HG03521 (cell line): Measurements from ENCODE around the gene SLC29A2.

ENCODE experiments used
- ATAC-seq: cut with Tn5 transposase; IDR thresholded peaks from one replicate; pipeline ENCODE4 v1.9.1; 2021; ENCODE audit warnings: mild to moderate bottlenecking, moderate library complexity; ENCODE audit not compliant: unreplicated experiment

SLC29A2 gene

DNA sequence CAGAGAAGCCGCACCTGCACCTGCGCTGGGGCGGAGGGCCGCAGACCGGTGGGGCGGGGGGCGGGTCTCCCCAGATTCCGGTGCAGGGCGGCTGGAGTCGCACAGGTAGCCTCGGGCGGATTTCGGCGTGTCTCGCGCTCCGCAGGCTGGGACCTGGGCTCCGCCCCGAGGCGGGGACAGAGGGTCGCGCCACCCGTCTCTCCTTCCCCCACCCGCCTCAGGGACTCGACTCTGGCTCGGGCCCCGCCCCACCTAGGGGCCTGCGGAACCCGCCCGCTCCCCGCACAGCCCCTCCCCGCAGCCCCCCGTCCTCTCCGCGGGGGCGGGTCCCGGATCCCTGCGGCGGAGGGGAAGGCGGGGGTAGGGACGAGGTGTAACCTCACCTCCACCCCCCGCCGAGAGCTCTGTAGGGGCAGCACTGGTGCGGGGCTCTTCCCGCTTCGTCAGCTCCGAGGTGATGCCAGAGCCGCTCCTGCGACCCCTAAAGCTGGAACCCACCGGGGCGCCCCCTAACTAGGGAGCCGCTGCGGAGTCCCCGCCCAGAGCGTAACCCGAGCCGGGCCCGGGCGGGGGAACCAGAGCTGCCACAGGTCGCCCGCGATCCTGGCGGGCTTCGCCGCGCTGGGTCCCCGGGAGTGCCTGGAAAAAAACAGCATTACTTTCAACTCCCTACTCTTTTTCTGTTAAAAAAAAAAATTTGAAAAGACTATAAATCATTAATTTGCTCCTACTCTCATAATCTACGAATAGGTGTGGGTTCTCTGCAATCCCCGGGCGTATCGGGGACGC, at the start of gene SLC29A2:
Gene SLC29A2, minus strand, starts transcription at position 134 of the 789 bp plus-strand sequence. CDS start 169 bp downstream, outside the sequence.
- peak; percentile 58 for ATAC-seq

- no peak for ATAC-seq
Measured at GRCh38 chr11:66420671-66421476, 49.3 kb upstream of the SLC29A2 start, which contains the start of gene NPAS4. NPAS4 (plus strand) TSS chr11:66421035; CDS start chr11:66421180, 145 bp downstream.

DNA sequence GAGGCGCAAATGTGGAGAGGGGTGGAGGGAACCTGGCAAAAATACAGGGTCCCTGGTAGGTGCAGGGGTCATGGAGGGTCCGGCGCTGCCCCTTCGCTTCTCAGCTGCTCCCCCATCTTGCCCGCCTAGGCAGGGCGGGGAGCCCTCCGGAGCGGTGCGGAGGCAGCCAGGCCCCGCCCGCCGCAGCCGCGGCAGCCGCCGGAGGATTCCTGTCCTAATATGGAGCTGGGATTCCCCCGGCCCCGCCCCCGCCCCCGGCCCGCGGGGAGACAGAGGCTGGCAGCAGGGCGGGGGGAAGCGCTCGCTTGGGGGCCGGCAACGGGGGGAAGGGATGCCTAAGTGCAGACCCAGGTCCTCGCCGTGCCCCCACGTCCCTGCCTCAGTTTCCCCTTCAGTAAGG, 48.3 kb upstream of the SLC29A2 start:
- ATAC-seq = no peak

DNA sequence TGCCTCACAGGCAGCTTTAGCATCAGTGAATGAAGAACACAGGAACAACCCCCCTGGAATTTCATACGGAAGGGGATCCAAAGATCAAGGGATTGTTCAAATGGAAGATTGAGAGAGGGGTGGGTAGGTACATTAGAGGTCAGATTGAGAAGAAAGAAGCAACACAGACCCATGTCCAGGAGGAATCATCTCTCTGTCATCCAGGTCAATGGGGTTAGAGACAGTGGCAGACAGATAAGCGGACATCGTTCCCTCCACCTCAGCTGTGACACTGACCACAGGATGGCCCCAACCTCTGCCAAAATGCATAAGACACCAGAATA, 47.4 kb upstream of the SLC29A2 start:
- no peak for ATAC-seq

- no peak for ATAC-seq
Measured at GRCh38 chr11:66418168-66418985, 46.8 kb upstream of the SLC29A2 start.

- no peak for ATAC-seq
Measured at GRCh38 chr11:66417000-66417399, 45.4 kb upstream of the SLC29A2 start.

- ATAC-seq = no peak
Measured at GRCh38 chr11:66415423-66415822, 43.9 kb upstream of the SLC29A2 start.

- ATAC-seq = no peak
Measured at GRCh38 chr11:66414120-66414934, 42.8 kb upstream of the SLC29A2 start.

GRCh38 chr11:66413167-66413566, 41.6 kb upstream of the SLC29A2 start:
- no peak for ATAC-seq

DNA sequence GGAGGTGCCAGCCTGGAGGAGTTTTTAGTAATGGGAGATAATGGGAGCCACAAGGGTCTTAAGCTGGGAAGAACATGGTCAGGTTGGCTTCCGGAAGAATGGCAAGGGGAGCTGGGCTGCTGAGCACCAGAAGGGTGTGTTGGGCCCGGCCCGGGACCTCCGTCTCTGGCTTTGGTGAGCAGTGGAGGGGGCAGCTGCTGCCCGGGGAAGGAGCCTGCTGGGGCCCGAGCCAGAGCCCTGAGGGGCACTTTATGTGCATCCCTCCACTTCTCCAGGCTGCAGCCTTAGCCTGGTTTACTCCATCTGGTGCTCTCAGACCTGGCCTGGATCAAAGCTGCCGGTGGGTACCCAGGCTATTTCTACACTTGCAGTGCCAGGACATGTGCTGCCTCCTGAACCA, 40.5 kb upstream of the SLC29A2 start:
- no peak for ATAC-seq

- no peak for ATAC-seq
Measured at GRCh38 chr11:66411323-66411722, 39.8 kb upstream of the SLC29A2 start.

DNA sequence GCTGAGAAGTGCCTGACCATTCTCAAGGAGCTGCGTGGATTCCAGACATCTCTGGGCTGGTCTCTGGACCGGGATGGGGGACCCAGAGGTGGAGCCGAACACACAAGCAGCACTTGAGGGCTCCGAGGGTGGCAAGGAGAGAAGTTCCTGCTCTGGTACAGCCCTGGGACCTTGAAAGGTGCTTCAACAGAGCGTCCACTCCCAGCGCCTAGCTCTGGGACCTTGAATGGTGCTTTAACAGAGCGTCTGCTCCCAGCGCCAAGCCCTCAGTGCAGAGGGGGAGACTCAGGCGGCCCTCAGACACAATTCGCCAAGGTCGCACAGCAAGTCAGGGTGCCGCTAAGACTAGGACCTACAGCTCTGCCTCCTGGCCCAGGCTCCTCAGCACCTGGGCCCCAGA, 38.6 kb upstream of the SLC29A2 start:
- no peak for ATAC-seq

DNA sequence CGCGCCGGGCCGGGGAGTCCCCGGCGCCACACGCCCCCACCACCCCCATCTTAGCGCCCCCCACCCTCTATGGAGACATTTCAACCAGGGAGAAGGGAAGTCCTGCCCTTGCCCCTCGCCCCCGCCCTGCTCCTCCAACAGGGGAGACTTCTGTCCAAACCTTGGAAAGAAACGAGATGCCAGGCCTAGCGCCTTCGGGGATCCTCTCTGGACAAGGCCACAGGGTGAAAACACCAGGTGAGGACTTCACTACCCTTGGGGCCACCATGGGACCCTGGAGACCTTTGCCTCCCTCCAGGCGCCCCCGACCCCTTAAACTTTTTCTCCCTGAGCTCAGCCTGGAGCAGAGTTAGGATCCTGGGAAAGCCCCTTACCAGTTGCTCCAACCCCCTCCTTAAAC, 37.7 kb upstream of the SLC29A2 start:
- no peak for ATAC-seq

GRCh38 chr11:66408488-66409214, 37.1 kb upstream of the SLC29A2 start:
- peak; percentile 71 for ATAC-seq

DNA sequence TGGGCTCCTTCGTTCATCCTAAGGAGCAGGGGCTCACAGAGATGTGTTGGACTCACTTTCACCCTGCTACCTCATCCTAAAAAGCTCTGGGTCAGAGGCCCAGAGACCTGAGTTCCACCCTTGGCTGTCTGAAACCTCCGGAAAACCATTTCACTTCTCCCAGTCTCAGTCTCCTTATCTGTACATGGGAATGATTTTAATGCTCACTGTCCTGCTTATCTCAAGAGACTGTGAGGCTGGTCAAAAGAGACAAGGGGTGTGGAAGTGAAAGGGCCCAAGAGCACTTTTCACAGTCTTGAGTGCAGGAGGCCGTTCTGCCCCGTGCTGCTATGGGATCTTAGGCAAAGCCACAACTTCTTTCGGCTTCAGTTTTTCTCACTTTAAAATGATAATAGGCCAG, 36.1 kb upstream of the SLC29A2 start:
- ATAC-seq = no peak

DNA sequence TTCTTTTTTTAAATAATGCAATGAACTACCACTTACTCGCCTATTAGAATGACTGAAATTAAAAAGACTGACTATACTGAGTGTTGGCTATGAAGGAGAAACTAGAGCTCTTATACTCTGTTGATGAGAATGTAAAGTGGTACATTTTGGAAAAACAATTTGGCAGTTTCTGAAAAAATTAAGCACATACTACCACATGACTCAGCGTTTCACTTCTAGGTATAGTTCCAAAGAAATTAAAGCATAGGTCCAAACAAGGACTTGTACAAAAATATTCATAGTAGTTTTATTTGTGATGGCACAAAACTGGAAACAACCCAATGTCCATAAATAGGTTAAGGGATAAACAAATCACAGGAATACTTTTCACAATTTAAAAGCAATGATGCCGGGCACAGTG, 22.4 kb upstream of the SLC29A2 start:
- ATAC-seq = no peak

- no peak for ATAC-seq
Measured at GRCh38 chr11:66391322-66391721, 19.8 kb upstream of the SLC29A2 start.

DNA sequence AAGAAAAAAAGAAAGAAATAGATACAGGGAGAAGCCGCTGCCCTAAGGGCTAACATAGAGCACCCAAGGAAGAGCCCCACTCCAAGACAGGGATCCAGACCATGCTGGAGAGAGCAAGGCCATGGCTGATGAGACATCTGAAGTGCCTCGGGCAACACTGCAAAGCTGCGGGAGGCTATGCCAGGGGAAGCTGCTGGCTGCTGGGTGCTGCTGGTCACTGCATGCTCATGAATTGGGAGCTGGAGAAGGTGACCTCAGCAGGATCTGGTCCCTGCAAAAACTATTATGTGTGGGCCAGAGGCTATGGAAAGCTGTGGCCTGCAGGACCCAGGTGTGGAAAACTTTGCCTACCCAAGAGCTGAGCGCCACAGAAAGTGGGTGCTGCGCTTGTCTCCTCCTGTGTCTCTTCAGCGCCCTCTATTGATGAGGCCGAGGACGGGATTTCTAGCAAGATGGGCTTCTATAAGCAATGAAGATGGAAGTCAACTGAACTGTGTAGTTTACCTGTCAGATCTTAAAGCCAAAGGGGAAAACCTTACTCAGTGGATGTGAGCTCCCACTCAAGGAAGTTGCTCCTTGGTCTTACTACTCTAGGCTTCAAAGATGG, 17.3 kb upstream of the SLC29A2 start:
- ATAC-seq = no peak
